CD4-positive, CD25-positive, alpha-beta regulatory T cell (primary cell): ENCODE data around the gene ADAMTS5. TPM values are rescaled to one million over a fixed set of nuclear protein-coding genes. Genes with fewer than 3 reads are reported as not detected.

Experiments used
- ATAC-seq, 2 donors: fragments of 150-1000 bp; cut with Tn5 transposase; one replicate each; pipeline ENCODE4 v1.10.0; 2021; ENCODE audit warnings: low read depth in 2 of 2, moderate number of reproducible peaks in 2 of 2, moderate library complexity in 1 of 2
- DNase-seq, 3 donors: peaks; one replicate each; pipeline versions ENCODE4 v3.0.0 to v3.0.0-alpha.2; 2012 to 2022; ENCODE audit warnings: mixed read lengths in 1 of 3
- H3K27ac ChIP-seq: one replicate; pipeline ENCODE4 v1.7.0; 2013; ENCODE audit warnings: mild to moderate bottlenecking, low read length; ENCODE audit not compliant: insufficient read depth, poor library complexity, severe bottlenecking
- H3K27me3 ChIP-seq: one replicate; pipeline ENCODE4 v1.7.0; 2013; ENCODE audit warnings: low read length; ENCODE audit not compliant: control insufficient read depth, insufficient read depth
- H3K36me3 ChIP-seq: one replicate; pipeline ENCODE4 v1.7.0; 2013; ENCODE audit warnings: mild to moderate bottlenecking, low read length, moderate library complexity; ENCODE audit not compliant: control insufficient read depth, insufficient read depth
- H3K4me1 ChIP-seq: 2 replicates; pipeline ENCODE4 v1.7.0; 2013; ENCODE audit warnings: mild to moderate bottlenecking, low read length; ENCODE audit not compliant: insufficient read depth, control insufficient read depth, poor library complexity, severe bottlenecking
- H3K4me3 ChIP-seq: one replicate; pipeline ENCODE4 v1.7.0; 2013; ENCODE audit warnings: low read depth, mild to moderate bottlenecking, low read length, moderate library complexity
- H3K9me3 ChIP-seq, 2 experiments: 1 replicate in 1 of 2; 2 replicates in 1 of 2; pipeline ENCODE4 v1.7.0; 2013; ENCODE audit warnings: low read length in 2 of 2, mild to moderate bottlenecking in 1 of 2, moderate library complexity in 1 of 2; ENCODE audit not compliant: control insufficient read depth in 2 of 2
- H3K27ac Mint-ChIP-seq, 3 donors: one replicate each; pipeline ENCODE4 v1.8.0; 2020 to 2022; ENCODE audit warnings: mild to moderate bottlenecking in 3 of 3, mixed read lengths in 3 of 3, moderate library complexity in 2 of 3
- H3K27me3 Mint-ChIP-seq: one replicate; pipeline ENCODE4 v1.8.0; 2022; ENCODE audit warnings: mild to moderate bottlenecking, mixed read lengths
- H3K36me3 Mint-ChIP-seq: one replicate; pipeline ENCODE4 v1.8.0; 2020; ENCODE audit warnings: mixed read lengths
- H3K4me1 Mint-ChIP-seq, 4 donors: one replicate each; pipeline ENCODE4 v1.8.0; 2020 to 2022; ENCODE audit warnings: mixed read lengths in 4 of 4, mild to moderate bottlenecking in 1 of 4
- H3K4me3 Mint-ChIP-seq, 4 donors: one replicate each; pipeline ENCODE4 v1.8.0; 2020 to 2022; ENCODE audit warnings: mild to moderate bottlenecking in 4 of 4, mixed read lengths in 4 of 4, moderate library complexity in 3 of 4
- H3K9me3 Mint-ChIP-seq, 7 donors: one replicate each; pipeline ENCODE4 v1.8.0; 2020 to 2022; ENCODE audit warnings: mixed read lengths in 7 of 7, mild to moderate bottlenecking in 3 of 7, moderate library complexity in 2 of 7
- polyA plus RNA-seq, 4 donors: library from polyadenylated mRNA; unstranded; fragments of 300-500 nt; fragmentation: Illumina TruSeq; gene quantifications; one replicate each; pipeline ENCODE4 v1.2.3, GENCODE V29; 2021
- total RNA-seq: library from RNA; stranded (reverse); gene quantifications from one replicate; pipeline ENCODE4 v1.2.3, GENCODE V29; 2022

Gene ADAMTS5
- total and polyA plus RNA-seq, 5 donors from 2014 or later, result not detected

GRCh38 chr21:26884436-26884835 lies 82.5 kb downstream of the ADAMTS5 start:
- DNase-seq, result no peak
- Mint-ChIP-seq H3K4me3 (no peak overlapping the region), H3K4me1 (no peaks in the 10 kb centered on the region), H3K36me3 (no peaks in the 10 kb centered on the region), H3K27me3 (no peaks in the 10 kb centered on the region), H3K9me3 (peaks cover 0 to 12% (median 0%) of the 10 kb centered on the region in 7 donors), H3K27ac (no peak overlapping the region)
- Histone ChIP-seq H3K27me3 (no peaks in the 10 kb centered on the region), H3K4me3 (no peak overlapping the region), H3K36me3 (no peaks in the 10 kb centered on the region), H3K4me1 (no peaks in the 10 kb centered on the region), H3K9me3 (no peaks in the 10 kb centered on the region), H3K27ac (no peak overlapping the region)
- ATAC-seq, result no peak

- no peak overlapping the region for H3K27ac Mint-ChIP-seq
- peaks cover 0 to 12% (median 0%) of the 10 kb centered on the region in 7 donors for H3K9me3 Mint-ChIP-seq
- DNase-seq (no peak), ATAC-seq (no peak)
- H3K4me3 Mint-ChIP-seq, result no peak overlapping the region
- no peaks in the 10 kb centered on the region for H3K4me1 ChIP-seq
- H3K27me3 ChIP-seq, result no peaks in the 10 kb centered on the region
- no peaks in the 10 kb centered on the region for H3K27me3 Mint-ChIP-seq
- no peaks in the 10 kb centered on the region for H3K9me3 ChIP-seq
- no peak overlapping the region for H3K27ac ChIP-seq
- H3K36me3 ChIP-seq, result no peaks in the 10 kb centered on the region
- H3K4me1 Mint-ChIP-seq, result no peaks in the 10 kb centered on the region
- no peak overlapping the region for H3K4me3 ChIP-seq
- H3K36me3 Mint-ChIP-seq, result no peaks in the 10 kb centered on the region
These were observed 83.1 kb downstream of the ADAMTS5 start for GRCh38 chr21:26883768-26884167.

- Mint-ChIP-seq H3K27me3 (no peaks in the 10 kb centered on the region), H3K36me3 (no peaks in the 10 kb centered on the region), H3K4me3 (no peak overlapping the region), H3K9me3 (peaks cover 0 to 12% (median 0%) of the 10 kb centered on the region in 7 donors), H3K4me1 (no peaks in the 10 kb centered on the region), H3K27ac (no peak overlapping the region)
- no peaks in the 10 kb centered on the region for H3K27me3 ChIP-seq
- no peak overlapping the region for H3K4me3 ChIP-seq
- H3K9me3 ChIP-seq, result no peaks in the 10 kb centered on the region
- H3K36me3 ChIP-seq, result no peaks in the 10 kb centered on the region
- no peak for ATAC-seq
- H3K4me1 ChIP-seq, result no peaks in the 10 kb centered on the region
- no peak for DNase-seq
- no peak overlapping the region for H3K27ac ChIP-seq
These were observed 85.2 kb downstream of the ADAMTS5 start for GRCh38 chr21:26881504-26882228.

DNA sequence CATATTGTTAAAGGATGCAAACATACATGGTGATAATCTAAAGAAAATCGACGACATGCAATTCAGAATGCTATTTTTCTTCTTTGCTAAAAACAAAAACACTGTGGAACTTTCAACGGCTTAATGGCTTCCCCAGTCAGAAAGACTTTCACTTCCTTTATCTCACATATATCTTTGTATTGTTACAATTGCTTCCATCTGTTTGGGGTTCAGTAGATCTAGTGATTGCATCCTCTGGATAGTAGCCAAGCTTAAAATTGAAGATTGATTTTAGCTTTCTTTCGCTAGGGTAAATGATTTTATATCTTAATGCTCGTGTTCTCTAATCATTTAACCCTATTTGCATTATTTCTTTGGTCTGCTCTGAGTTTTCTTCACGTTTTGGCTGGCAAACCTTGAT lies 89.9 kb downstream of the ADAMTS5 start:
- H3K27ac ChIP-seq, result no peak overlapping the region
- no peaks in the 10 kb centered on the region for H3K36me3 Mint-ChIP-seq
- peaks cover 0 to 5% (median 0%) of the 10 kb centered on the region in 7 donors for H3K9me3 Mint-ChIP-seq
- ATAC-seq (no peak), DNase-seq (no peak)
- H3K4me3 ChIP-seq, result no peak overlapping the region
- no peaks in the 10 kb centered on the region for H3K36me3 ChIP-seq
- no peaks in the 10 kb centered on the region for H3K4me1 ChIP-seq
- H3K4me3 Mint-ChIP-seq, result no peak overlapping the region
- H3K27ac Mint-ChIP-seq, result no peak overlapping the region
- no peaks in the 10 kb centered on the region for H3K27me3 ChIP-seq
- no peaks in the 10 kb centered on the region for H3K27me3 Mint-ChIP-seq
- no peaks in the 10 kb centered on the region for H3K9me3 ChIP-seq
- no peaks in the 10 kb centered on the region for H3K4me1 Mint-ChIP-seq

- Histone ChIP-seq H3K9me3 (no peaks in the 10 kb centered on the region), H3K27ac (no peak overlapping the region), H3K36me3 (no peaks in the 10 kb centered on the region), H3K27me3 (no peaks in the 10 kb centered on the region), H3K4me1 (no peaks in the 10 kb centered on the region), H3K4me3 (no peak overlapping the region)
- no peak overlapping the region for H3K27ac Mint-ChIP-seq
- H3K9me3 Mint-ChIP-seq, result peaks cover 0 to 7% (median 0%) of the 10 kb centered on the region in 7 donors
- no peak overlapping the region for H3K4me3 Mint-ChIP-seq
- peaks cover 5% of the 10 kb centered on the region for H3K27me3 Mint-ChIP-seq
- H3K4me1 Mint-ChIP-seq, result no peaks in the 10 kb centered on the region
- H3K36me3 Mint-ChIP-seq, result no peaks in the 10 kb centered on the region
- ATAC-seq, result no peak
- DNase-seq, result no peak
These were observed 92.5 kb downstream of the ADAMTS5 start for GRCh38 chr21:26874347-26874746.

Other genes with a start within 250 kb of the ADAMTS5 start
- gene ADAMTS1, start 121.7 kb downstream of the ADAMTS5 start, total RNA-seq, result 0.32 TPM
- gene ADAMTS1, start 121.7 kb downstream of the ADAMTS5 start, polyA plus RNA-seq, result under 1 TPM in 1 of 4 donors, not detected in 3; 0.03 TPM